ENCODE data around the gene CYP1A1.

- TF ChIP-seq, protein P1, sequence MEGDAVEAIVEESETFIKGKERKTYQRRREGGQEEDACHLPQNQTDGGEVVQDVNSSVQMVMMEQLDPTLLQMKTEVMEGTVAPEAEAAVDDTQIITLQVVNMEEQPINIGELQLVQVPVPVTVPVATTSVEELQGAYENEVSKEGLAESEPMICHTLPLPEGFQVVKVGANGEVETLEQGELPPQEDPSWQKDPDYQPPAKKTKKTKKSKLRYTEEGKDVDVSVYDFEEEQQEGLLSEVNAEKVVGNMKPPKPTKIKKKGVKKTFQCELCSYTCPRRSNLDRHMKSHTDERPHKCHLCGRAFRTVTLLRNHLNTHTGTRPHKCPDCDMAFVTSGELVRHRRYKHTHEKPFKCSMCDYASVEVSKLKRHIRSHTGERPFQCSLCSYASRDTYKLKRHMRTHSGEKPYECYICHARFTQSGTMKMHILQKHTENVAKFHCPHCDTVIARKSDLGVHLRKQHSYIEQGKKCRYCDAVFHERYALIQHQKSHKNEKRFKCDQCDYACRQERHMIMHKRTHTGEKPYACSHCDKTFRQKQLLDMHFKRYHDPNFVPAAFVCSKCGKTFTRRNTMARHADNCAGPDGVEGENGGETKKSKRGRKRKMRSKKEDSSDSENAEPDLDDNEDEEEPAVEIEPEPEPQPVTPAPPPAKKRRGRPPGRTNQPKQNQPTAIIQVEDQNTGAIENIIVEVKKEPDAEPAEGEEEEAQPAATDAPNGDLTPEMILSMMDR (IDR thresholded peaks at IDR 0.05; ENCODE audit: insufficient read depth, low read depth, low read length): no peak
- TF ChIP-seq EZH2 (IDR thresholded peaks at IDR 0.05; ENCODE audit: insufficient read depth, low read length): no peak
Observed at GRCh38 chr15:74768099-74768770, 42.9 kb upstream of the CYP1A1 start.
